NCI-H748 (cell line): ENCODE results near the gene C1orf216.
"Not testable (repeated sequence)": the region's sequence is repeated elsewhere in the genome, so short reads cannot be mapped to it uniquely, and the experiment has no call there.

Experiments
- DNase-seq: peaks from one replicate; lab custom pipeline; 2025; ENCODE audit not compliant: unreplicated experiment; lab: John Stamatoyannopoulos, UW

The C1orf216 gene

GRCh38 chr1:35707601-35708440 lies 10.9 kb downstream of the C1orf216 start:
- peak; percentile 78 for DNase-seq

GRCh38 chr1:35706846-35707600 lies 11.7 kb downstream of the C1orf216 start:
- DNase-seq: peak; percentile 34

- no peak for DNase-seq
Observed at GRCh38 chr1:35702508-35702907, 16.2 kb downstream of the C1orf216 start.

- DNase-seq: not testable (repeated sequence)
Observed at GRCh38 chr1:35699152-35699551, 19.5 kb downstream of the C1orf216 start.

GRCh38 chr1:35692317-35692716 lies 26.4 kb downstream of the C1orf216 start:
- no peak for DNase-seq

GRCh38 chr1:35691571-35692220 lies 27.0 kb downstream of the C1orf216 start:
- peak; percentile 20 for DNase-seq

GRCh38 chr1:35691080-35691479 lies 27.6 kb downstream of the C1orf216 start:
- DNase-seq: peak; percentile 52

- not testable (repeated sequence) for DNase-seq
Observed at GRCh38 chr1:35690103-35690502, 28.6 kb downstream of the C1orf216 start.

GRCh38 chr1:35688161-35688560 lies 30.5 kb downstream of the C1orf216 start:
- DNase-seq: no peak

GRCh38 chr1:35683012-35683411 lies 35.7 kb downstream of the C1orf216 start:
- DNase-seq: no peak

GRCh38 chr1:35680271-35680670 lies 38.4 kb downstream of the C1orf216 start:
- DNase-seq: no peak

GRCh38 chr1:35675773-35676172 lies 42.9 kb downstream of the C1orf216 start:
- no peak for DNase-seq

GRCh38 chr1:35674111-35674510 lies 44.6 kb downstream of the C1orf216 start:
- no peak for DNase-seq

GRCh38 chr1:35672116-35672515 lies 46.6 kb downstream of the C1orf216 start:
- no peak for DNase-seq

- no peak for DNase-seq
Observed at GRCh38 chr1:35668506-35668905, 50.2 kb downstream of the C1orf216 start.

- DNase-seq: no peak
Observed at GRCh38 chr1:35666916-35667315, 51.8 kb downstream of the C1orf216 start.

- DNase-seq: no peak
Observed at GRCh38 chr1:35666216-35666615, 52.5 kb downstream of the C1orf216 start.
